MM.1S (cell line): ENCODE data around the gene KSR1.

Source experiments
- DNase-seq: peaks from one replicate; pipeline ENCODE4 v3.0.0-alpha.2; 2015
- H2AFZ ChIP-seq: fragments of 300-600 bp; sonication (generic); 2 replicates; pipeline ENCODE4 v1.6.0; 2016; ENCODE audit warnings: antibody characterized with exemption, low read length
- H3F3A ChIP-seq: fragments of 300-600 bp; sonication (generic); 2 replicates; pipeline ENCODE4 v1.6.1; 2016; ENCODE audit warnings: mild to moderate bottlenecking, antibody characterized with exemption, low read length, moderate library complexity, mixed read lengths; ENCODE audit not compliant: insufficient read depth
- H3K27ac ChIP-seq: fragments of 300-600 bp; sonication (generic); 2 replicates; pipeline ENCODE4 v1.5.1; 2016; ENCODE audit warnings: mild to moderate bottlenecking, low read length
- H3K27me3 ChIP-seq: fragments of 300-600 bp; sonication (generic); replicated peaks from 2 replicates; pipeline ENCODE4 v1.6.0; 2016; ENCODE audit warnings: low read length; ENCODE audit not compliant: insufficient read depth
- H3K36me3 ChIP-seq: fragments of 300-600 bp; sonication (generic); replicated peaks from 2 replicates; pipeline ENCODE4 v1.6.1; 2016; ENCODE audit warnings: mild to moderate bottlenecking, low read length, mixed read lengths; ENCODE audit not compliant: insufficient read depth
- H3K4me1 ChIP-seq: fragments of 300-600 bp; sonication (generic); 2 replicates; pipeline ENCODE4 v1.6.1; 2016; ENCODE audit warnings: low read length, mixed read lengths
- H3K4me2 ChIP-seq: fragments of 300-600 bp; sonication (generic); 2 replicates; pipeline ENCODE4 v1.6.0; 2016; ENCODE audit warnings: low read depth, low read length
- H3K4me3 ChIP-seq: fragments of 300-600 bp; sonication (generic); 2 replicates; pipeline ENCODE4 v1.5.1; 2016; ENCODE audit warnings: low read length, mixed read lengths
- H3K79me2 ChIP-seq: fragments of 300-600 bp; sonication (generic); 2 replicates; pipeline ENCODE4 v1.6.1; 2016; ENCODE audit warnings: mixed run types, low read length, mixed read lengths
- H3K9ac ChIP-seq: fragments of 300-600 bp; sonication (generic); 2 replicates; pipeline ENCODE4 v1.6.1; 2016; ENCODE audit warnings: low read length, mixed read lengths
- H3K9me2 ChIP-seq: fragments of 300-600 bp; sonication (generic); replicated peaks from 2 replicates; pipeline ENCODE4 v1.6.1; 2016; ENCODE audit warnings: mild to moderate bottlenecking, low read length, mixed read lengths; ENCODE audit not compliant: insufficient read depth
- H3K9me3 ChIP-seq: fragments of 300-600 bp; sonication (generic); replicated peaks from 2 replicates; pipeline ENCODE4 v1.6.1; 2016; ENCODE audit warnings: mild to moderate bottlenecking, low read length, mixed read lengths; ENCODE audit not compliant: insufficient read depth
- H4K20me1 ChIP-seq: fragments of 300-600 bp; sonication (generic); 2 replicates; pipeline ENCODE4 v1.6.1; 2016; ENCODE audit warnings: mild to moderate bottlenecking, low read length, moderate library complexity, mixed read lengths; ENCODE audit not compliant: insufficient read depth
- CTCF ChIP-seq: fragments of 300-600 bp; sonication (generic); IDR thresholded peaks from 2 replicates; pipeline ENCODE4 v1.5.1; 2016; ENCODE audit warnings: antibody characterized with exemption, low read length, mixed read lengths
- EZH2 ChIP-seq: fragments of 300-600 bp; sonication (generic); optimal IDR thresholded peaks from 2 replicates; pipeline ENCODE3; 2017; ENCODE audit warnings: low read depth, mild to moderate bottlenecking, antibody characterized with exemption, low read length, mixed read lengths
- EZH2phosphoT487 ChIP-seq: fragments of 300-600 bp; sonication (generic); IDR thresholded peaks from 2 replicates; pipeline ENCODE4 v1.6.1; 2018; ENCODE audit warnings: antibody characterized with exemption, low read length

The KSR1 gene

GRCh38 chr17:27612160-27612770, 156.0 kb downstream of the KSR1 start:
- Histone ChIP-seq H3K9ac (no peak overlapping the region; the same call in 1 of the 2 replicates), H2AFZ (no peak overlapping the region), H3K27ac (no peak overlapping the region), H3K79me2 (no peaks in the 10 kb centered on the region), H3K9me2 (no peaks in the 10 kb centered on the region), H3K27me3 (no peaks in the 10 kb centered on the region), H3K9me3 (no peaks in the 10 kb centered on the region), H4K20me1 (no peaks in the 10 kb centered on the region), H3K4me2 (peak overlapping the region; percentile 20; the same call in 1 of the 2 replicates), H3K4me3 (no peak overlapping the region), H3K36me3 (no peaks in the 10 kb centered on the region), H3F3A (no peaks in the 10 kb centered on the region), H3K4me1 (peaks cover 11% of the 10 kb centered on the region)
- no peak for TF ChIP-seq EZH2
- no peak for TF ChIP-seq EZH2phosphoT487
- TF ChIP-seq CTCF: no peak
- peak; percentile 15 for DNase-seq

GRCh38 chr17:27613433-27613832, 157.2 kb downstream of the KSR1 start:
- Histone ChIP-seq H4K20me1 (no peaks in the 10 kb centered on the region), H3K36me3 (no peaks in the 10 kb centered on the region), H3K9ac (no peak overlapping the region), H3K9me2 (no peaks in the 10 kb centered on the region), H3K79me2 (no peaks in the 10 kb centered on the region), H3K27me3 (no peaks in the 10 kb centered on the region), H3K9me3 (no peaks in the 10 kb centered on the region), H2AFZ (no peak overlapping the region), H3K27ac (no peak overlapping the region), H3K4me2 (no peak overlapping the region), H3K4me1 (peaks cover 11% of the 10 kb centered on the region), H3K4me3 (no peak overlapping the region), H3F3A (no peaks in the 10 kb centered on the region)
- TF ChIP-seq EZH2: no peak
- no peak for TF ChIP-seq CTCF
- no peak for TF ChIP-seq EZH2phosphoT487
- DNase-seq: no peak

GRCh38 chr17:27615121-27615520, 158.9 kb downstream of the KSR1 start:
- no peak overlapping the region for H3K4me2 ChIP-seq
- TF ChIP-seq EZH2phosphoT487: no peak
- TF ChIP-seq CTCF: no peak
- no peak for TF ChIP-seq EZH2
- peaks cover 11% of the 10 kb centered on the region for H3K4me1 ChIP-seq
- no peaks in the 10 kb centered on the region for H3K36me3 ChIP-seq
- no peak for DNase-seq
- H3K9me3 ChIP-seq: no peaks in the 10 kb centered on the region
- no peaks in the 10 kb centered on the region for H3K27me3 ChIP-seq
- H3K27ac ChIP-seq: no peak overlapping the region
- H3K9me2 ChIP-seq: no peaks in the 10 kb centered on the region
- no peaks in the 10 kb centered on the region for H3K79me2 ChIP-seq
- H3F3A ChIP-seq: no peaks in the 10 kb centered on the region
- no peak overlapping the region for H3K4me3 ChIP-seq
- no peak overlapping the region for H3K9ac ChIP-seq
- H2AFZ ChIP-seq: no peak overlapping the region
- H4K20me1 ChIP-seq: no peaks in the 10 kb centered on the region
